GM23338 (cell line): ENCODE data around the gene CFI.

Experiments
- CREB1 ChIP-seq: fragments of 250-450 bp; sonication (Bioruptor Pico); IDR thresholded peaks from 2 replicates; pipeline ENCODE4 v1.5.0; 2020; ENCODE audit warnings: low read depth, mild to moderate bottlenecking, moderate library complexity
- EZH2 ChIP-seq: fragments of 200-600 bp; sonication (generic); IDR thresholded peaks from one replicate; pipeline ENCODE4 v1.8.0; 2017; ENCODE audit warnings: antibody characterized with exemption, mild to moderate bottlenecking, low read depth; ENCODE audit not compliant: unreplicated experiment
- EZH2phosphoT487 ChIP-seq: fragments of 200-600 bp; sonication (generic); IDR thresholded peaks from one replicate; pipeline ENCODE4 v1.8.1; 2018; ENCODE audit warnings: antibody characterized with exemption; ENCODE audit not compliant: unreplicated experiment
- JUNB ChIP-seq: IDR thresholded peaks from one replicate; pipeline ENCODE4 v1.6.1; 2016; ENCODE audit warnings: antibody characterized with exemption; ENCODE audit not compliant: unreplicated experiment
- NANOG ChIP-seq: IDR thresholded peaks from 2 replicates; pipeline ENCODE4 v1.6.1; 2016; ENCODE audit warnings: antibody characterized with exemption, borderline replicate concordance
- POLR2AphosphoS5 ChIP-seq: IDR thresholded peaks from 2 replicates; pipeline ENCODE4 v1.6.1; 2016; ENCODE audit warnings: antibody characterized with exemption, low read depth
- REST ChIP-seq: IDR thresholded peaks from one replicate; pipeline ENCODE4 v1.6.1; 2018; ENCODE audit warnings: antibody characterized with exemption; ENCODE audit not compliant: unreplicated experiment
- STAT1 ChIP-seq: IDR thresholded peaks from one replicate; pipeline ENCODE4 v1.6.1; 2016; ENCODE audit warnings: antibody characterized with exemption; ENCODE audit not compliant: unreplicated experiment
- ZNF114 ChIP-seq: fragments of 250-450 bp; sonication (Bioruptor Pico); IDR thresholded peaks from 2 replicates; pipeline ENCODE4 v1.5.0; 2020; ENCODE audit warnings: mild to moderate bottlenecking, moderate library complexity
- ZNF331 ChIP-seq: fragments of 250-450 bp; sonication (Bioruptor Pico); IDR thresholded peaks from 2 replicates; pipeline ENCODE4 v1.5.0; 2020; ENCODE audit warnings: low read depth, mild to moderate bottlenecking, moderate library complexity
- TF ChIP-seq, protein P1 (sequence below), 2 experiments: fragments of 200-600 bp in 1 of 2; sonication (generic) in 1 of 2; conservative IDR thresholded peaks; 2 replicates each; pipeline versions ENCODE4 v1.5.1 to v1.6.1; 2016 to 2017; ENCODE audit warnings: antibody characterized with exemption in 2 of 2, low read depth in 2 of 2, mild to moderate bottlenecking in 2 of 2, moderate library complexity in 1 of 2
- TF ChIP-seq, protein P2 (sequence below): IDR thresholded peaks from 2 replicates; pipeline ENCODE4 v1.6.1; 2016; ENCODE audit warnings: antibody characterized with exemption
- TF ChIP-seq, protein P3 (sequence below): fragments of 250-450 bp; sonication (Bioruptor Pico); IDR thresholded peaks from 2 replicates; pipeline ENCODE4 v1.5.0; 2020; ENCODE audit warnings: mild to moderate bottlenecking, moderate library complexity

GRCh38 chr4:109833756-109834155 is 32.0 kb upstream of the CFI start:
- TF ChIP-seq, protein P1, sequence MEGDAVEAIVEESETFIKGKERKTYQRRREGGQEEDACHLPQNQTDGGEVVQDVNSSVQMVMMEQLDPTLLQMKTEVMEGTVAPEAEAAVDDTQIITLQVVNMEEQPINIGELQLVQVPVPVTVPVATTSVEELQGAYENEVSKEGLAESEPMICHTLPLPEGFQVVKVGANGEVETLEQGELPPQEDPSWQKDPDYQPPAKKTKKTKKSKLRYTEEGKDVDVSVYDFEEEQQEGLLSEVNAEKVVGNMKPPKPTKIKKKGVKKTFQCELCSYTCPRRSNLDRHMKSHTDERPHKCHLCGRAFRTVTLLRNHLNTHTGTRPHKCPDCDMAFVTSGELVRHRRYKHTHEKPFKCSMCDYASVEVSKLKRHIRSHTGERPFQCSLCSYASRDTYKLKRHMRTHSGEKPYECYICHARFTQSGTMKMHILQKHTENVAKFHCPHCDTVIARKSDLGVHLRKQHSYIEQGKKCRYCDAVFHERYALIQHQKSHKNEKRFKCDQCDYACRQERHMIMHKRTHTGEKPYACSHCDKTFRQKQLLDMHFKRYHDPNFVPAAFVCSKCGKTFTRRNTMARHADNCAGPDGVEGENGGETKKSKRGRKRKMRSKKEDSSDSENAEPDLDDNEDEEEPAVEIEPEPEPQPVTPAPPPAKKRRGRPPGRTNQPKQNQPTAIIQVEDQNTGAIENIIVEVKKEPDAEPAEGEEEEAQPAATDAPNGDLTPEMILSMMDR (conservative IDR thresholded peaks at IDR 0.05; ENCODE audit: low read depth in 2 of 2) = no peak
- no peak for TF ChIP-seq STAT1
- TF ChIP-seq EZH2 = no peak
- no peak for TF ChIP-seq EZH2phosphoT487
- TF ChIP-seq POLR2AphosphoS5 = no peak
- no peak for TF ChIP-seq REST
- TF ChIP-seq ZNF331 (CRISPR knock-in tag) = no peak
- no peak for TF ChIP-seq CREB1 (CRISPR knock-in tag)
- TF ChIP-seq, protein P2, sequence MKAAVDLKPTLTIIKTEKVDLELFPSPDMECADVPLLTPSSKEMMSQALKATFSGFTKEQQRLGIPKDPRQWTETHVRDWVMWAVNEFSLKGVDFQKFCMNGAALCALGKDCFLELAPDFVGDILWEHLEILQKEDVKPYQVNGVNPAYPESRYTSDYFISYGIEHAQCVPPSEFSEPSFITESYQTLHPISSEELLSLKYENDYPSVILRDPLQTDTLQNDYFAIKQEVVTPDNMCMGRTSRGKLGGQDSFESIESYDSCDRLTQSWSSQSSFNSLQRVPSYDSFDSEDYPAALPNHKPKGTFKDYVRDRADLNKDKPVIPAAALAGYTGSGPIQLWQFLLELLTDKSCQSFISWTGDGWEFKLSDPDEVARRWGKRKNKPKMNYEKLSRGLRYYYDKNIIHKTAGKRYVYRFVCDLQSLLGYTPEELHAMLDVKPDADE = no peak
- no peak for TF ChIP-seq JUNB
- no peak for TF ChIP-seq NANOG
- TF ChIP-seq ZNF114 (CRISPR knock-in tag) = no peak
- TF ChIP-seq, protein P3, sequence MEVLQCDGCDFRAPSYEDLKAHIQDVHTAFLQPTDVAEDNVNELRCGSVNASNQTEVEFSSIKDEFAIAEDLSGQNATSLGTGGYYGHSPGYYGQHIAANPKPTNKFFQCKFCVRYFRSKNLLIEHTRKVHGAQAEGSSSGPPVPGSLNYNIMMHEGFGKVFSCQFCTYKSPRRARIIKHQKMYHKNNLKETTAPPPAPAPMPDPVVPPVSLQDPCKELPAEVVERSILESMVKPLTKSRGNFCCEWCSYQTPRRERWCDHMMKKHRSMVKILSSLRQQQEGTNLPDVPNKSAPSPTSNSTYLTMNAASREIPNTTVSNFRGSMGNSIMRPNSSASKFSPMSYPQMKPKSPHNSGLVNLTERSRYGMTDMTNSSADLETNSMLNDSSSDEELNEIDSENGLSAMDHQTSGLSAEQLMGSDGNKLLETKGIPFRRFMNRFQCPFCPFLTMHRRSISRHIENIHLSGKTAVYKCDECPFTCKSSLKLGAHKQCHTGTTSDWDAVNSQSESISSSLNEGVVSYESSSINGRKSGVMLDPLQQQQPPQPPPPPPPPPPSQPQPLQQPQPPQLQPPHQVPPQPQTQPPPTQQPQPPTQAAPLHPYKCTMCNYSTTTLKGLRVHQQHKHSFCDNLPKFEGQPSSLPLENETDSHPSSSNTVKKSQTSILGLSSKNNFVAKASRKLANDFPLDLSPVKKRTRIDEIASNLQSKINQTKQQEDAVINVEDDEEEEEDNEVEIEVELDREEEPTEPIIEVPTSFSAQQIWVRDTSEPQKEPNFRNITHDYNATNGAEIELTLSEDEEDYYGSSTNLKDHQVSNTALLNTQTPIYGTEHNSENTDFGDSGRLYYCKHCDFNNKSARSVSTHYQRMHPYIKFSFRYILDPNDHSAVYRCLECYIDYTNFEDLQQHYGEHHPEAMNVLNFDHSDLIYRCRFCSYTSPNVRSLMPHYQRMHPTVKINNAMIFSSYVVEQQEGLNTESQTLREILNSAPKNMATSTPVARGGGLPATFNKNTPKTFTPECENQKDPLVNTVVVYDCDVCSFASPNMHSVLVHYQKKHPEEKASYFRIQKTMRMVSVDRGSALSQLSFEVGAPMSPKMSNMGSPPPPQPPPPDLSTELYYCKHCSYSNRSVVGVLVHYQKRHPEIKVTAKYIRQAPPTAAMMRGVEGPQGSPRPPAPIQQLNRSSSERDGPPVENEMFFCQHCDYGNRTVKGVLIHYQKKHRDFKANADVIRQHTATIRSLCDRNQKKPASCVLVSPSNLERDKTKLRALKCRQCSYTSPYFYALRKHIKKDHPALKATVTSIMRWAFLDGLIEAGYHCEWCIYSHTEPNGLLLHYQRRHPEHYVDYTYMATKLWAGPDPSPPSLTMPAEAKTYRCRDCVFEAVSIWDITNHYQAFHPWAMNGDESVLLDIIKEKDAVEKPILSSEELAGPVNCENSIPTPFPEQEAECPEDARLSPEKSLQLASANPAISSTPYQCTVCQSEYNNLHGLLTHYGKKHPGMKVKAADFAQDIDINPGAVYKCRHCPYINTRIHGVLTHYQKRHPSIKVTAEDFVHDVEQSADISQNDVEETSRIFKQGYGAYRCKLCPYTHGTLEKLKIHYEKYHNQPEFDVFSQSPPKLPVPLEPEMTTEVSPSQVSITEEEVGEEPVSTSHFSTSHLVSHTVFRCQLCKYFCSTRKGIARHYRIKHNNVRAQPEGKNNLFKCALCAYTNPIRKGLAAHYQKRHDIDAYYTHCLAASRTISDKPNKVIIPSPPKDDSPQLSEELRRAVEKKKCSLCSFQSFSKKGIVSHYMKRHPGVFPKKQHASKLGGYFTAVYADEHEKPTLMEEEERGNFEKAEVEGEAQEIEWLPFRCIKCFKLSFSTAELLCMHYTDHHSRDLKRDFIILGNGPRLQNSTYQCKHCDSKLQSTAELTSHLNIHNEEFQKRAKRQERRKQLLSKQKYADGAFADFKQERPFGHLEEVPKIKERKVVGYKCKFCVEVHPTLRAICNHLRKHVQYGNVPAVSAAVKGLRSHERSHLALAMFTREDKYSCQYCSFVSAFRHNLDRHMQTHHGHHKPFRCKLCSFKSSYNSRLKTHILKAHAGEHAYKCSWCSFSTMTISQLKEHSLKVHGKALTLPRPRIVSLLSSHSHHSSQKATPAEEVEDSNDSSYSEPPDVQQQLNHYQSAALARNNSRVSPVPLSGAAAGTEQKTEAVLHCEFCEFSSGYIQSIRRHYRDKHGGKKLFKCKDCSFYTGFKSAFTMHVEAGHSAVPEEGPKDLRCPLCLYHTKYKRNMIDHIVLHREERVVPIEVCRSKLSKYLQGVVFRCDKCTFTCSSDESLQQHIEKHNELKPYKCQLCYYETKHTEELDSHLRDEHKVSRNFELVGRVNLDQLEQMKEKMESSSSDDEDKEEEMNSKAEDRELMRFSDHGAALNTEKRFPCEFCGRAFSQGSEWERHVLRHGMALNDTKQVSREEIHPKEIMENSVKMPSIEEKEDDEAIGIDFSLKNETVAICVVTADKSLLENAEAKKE (CRISPR knock-in tag) = no peak
